WTC11 (cell line): ENCODE measurements around the gene CRBN. TPM values are rescaled to one million over a fixed set of nuclear protein-coding genes. Genes with fewer than 3 reads are reported as not detected.

Experiments
- ATAC-seq: fragments of 200-7000 bp; cut with Tn5 transposase; 2 replicates; pipeline ENCODE4 v1.10.0; 2021; ENCODE audit warnings: mild to moderate bottlenecking, moderate library complexity
- CTCF ChIA-PET: fragments of 300-600 bp; sonication (Branson Sonifier 250); formaldehyde crosslinking; loops from one replicate; lab custom pipeline; 2021; ENCODE audit warnings: antibody characterized with exemption; lab: Charles Lee
- POLR2A ChIA-PET: fragments of 350-600 bp; sonication (Branson Sonifier 250); formaldehyde crosslinking; loops from one replicate; lab custom pipeline; 2021; ENCODE audit warnings: antibody characterized with exemption; lab: Charles Lee
- DNase-seq: peaks from one replicate; pipeline ENCODE4 v3.0.0; 2021; ENCODE audit warnings: low spot score
- H3K27ac Mint-ChIP-seq: 2 replicates; pipeline ENCODE4 v1.8.0; 2021; ENCODE audit warnings: mixed read lengths
- H3K27me3 Mint-ChIP-seq: 2 replicates; pipeline ENCODE4 v1.8.0; 2021; ENCODE audit warnings: low read depth, mild to moderate bottlenecking, moderate library complexity, mixed read lengths
- H3K36me3 Mint-ChIP-seq: 2 replicates; pipeline ENCODE4 v1.8.0; 2021; ENCODE audit warnings: mixed read lengths
- H3K4me1 Mint-ChIP-seq: 2 replicates; pipeline ENCODE4 v1.8.0; 2022; ENCODE audit warnings: mixed read lengths
- H3K4me3 Mint-ChIP-seq: 2 replicates; pipeline ENCODE4 v1.8.0; 2021; ENCODE audit warnings: mild to moderate bottlenecking, moderate library complexity, mixed read lengths
- H3K9me3 Mint-ChIP-seq: 2 replicates; pipeline ENCODE4 v1.8.0; 2021; ENCODE audit warnings: mixed read lengths
- CREB1 ChIP-seq: sonication (generic); formaldehyde crosslinking; IDR thresholded peaks from 2 replicates; pipeline ENCODE4 v1.8.0; 2023; ENCODE audit warnings: mild to moderate bottlenecking, missing genetic modification reagents
- ELF4 ChIP-seq: sonication (generic); formaldehyde crosslinking; IDR thresholded peaks from 2 replicates; pipeline ENCODE4 v1.8.1; 2022; ENCODE audit warnings: low read depth, mild to moderate bottlenecking, moderate library complexity, missing genetic modification reagents
- NR1H2 ChIP-seq: sonication (generic); formaldehyde crosslinking; IDR thresholded peaks from 2 replicates; pipeline ENCODE4 v1.9.0; 2021; ENCODE audit warnings: mild to moderate bottlenecking, moderate library complexity, missing genetic modification reagents
- ZNF396 ChIP-seq: fragments of 250-450 bp; sonication (Bioruptor Pico); IDR thresholded peaks from 2 replicates; pipeline ENCODE4 v1.8.0; 2021; ENCODE audit warnings: mild to moderate bottlenecking, moderate library complexity, borderline replicate concordance
- ZNF671 ChIP-seq: fragments of 250-450 bp; sonication (Bioruptor Pico); IDR thresholded peaks from 2 replicates; pipeline ENCODE4 v1.8.0; 2021; ENCODE audit warnings: mild to moderate bottlenecking
- total RNA-seq: library from RNA; stranded (reverse); gene quantifications from 3 replicates; pipeline ENCODE4 v1.2.3, GENCODE V29; 2021
- TF ChIP-seq, protein P1 (sequence below): sonication (generic); formaldehyde crosslinking; IDR thresholded peaks from 2 replicates; pipeline ENCODE4 v1.8.1; 2022; ENCODE audit warnings: mild to moderate bottlenecking, missing genetic modification reagents, moderate library complexity, borderline replicate concordance
- TF ChIP-seq, protein P2 (sequence below): sonication (generic); formaldehyde crosslinking; IDR thresholded peaks from 2 replicates; pipeline ENCODE4 v1.8.0; 2022; ENCODE audit warnings: mild to moderate bottlenecking, missing genetic modification reagents
- TF ChIP-seq, protein P3 (sequence below): sonication (generic); formaldehyde crosslinking; IDR thresholded peaks from 2 replicates; pipeline ENCODE4 v1.8.1; 2023; ENCODE audit warnings: mild to moderate bottlenecking, missing genetic modification reagents, borderline replicate concordance
- TF ChIP-seq, protein P4 (sequence below): sonication (generic); formaldehyde crosslinking; IDR thresholded peaks from 2 replicates; pipeline ENCODE4 v1.8.1; 2023; ENCODE audit warnings: mild to moderate bottlenecking, missing genetic modification reagents, moderate library complexity

CRBN gene
- total RNA-seq, 1 experiment from 2014 or later: 24.4 TPM

DNA sequence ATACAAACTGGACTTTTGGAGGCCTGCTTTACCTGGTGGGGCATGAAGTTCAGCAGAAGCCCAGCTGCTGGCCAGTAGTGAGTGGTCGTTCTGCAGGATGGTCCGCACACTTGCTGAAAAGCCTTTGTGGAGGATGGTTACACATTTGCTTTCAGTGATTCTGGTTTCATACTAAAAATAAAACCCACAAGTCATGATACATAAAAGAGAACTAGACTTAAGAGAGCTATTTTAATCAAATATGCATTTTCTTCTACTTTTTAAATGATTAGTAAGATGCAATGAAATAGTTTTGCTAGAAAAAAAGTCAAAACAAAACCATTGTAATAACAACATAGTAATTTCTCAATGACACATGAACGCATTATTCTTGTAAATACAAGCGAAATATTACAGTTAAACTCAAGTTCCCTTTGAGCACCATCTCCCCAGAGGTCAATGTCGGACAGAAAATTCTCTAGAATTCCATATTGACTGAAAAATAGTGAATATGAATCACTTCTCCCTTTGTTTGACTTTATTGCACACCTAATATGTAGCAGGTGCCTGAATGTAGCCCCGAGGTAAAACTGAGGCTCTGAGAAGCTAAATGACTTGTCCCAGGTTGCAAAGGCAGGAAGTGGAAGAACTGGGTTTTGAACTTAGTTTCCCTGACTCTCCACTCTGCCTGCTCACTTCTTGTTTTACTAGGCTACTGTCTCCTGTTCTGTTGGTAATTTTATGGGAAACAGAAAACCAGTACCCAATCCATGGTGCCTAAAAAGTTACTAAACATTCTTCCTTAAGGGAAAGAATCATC, 77.6 kb downstream of the CRBN start:
- ChIA-PET POLR2A (no interaction called here), CTCF (no interaction called here)

More for the DNA sequence above, 77.6 kb downstream of the CRBN start:
- DNase-seq (no peak), ATAC-seq (no peak)
- Mint-ChIP-seq H3K27me3 (no peaks in the 10 kb centered on the region; the same call in 1 of the 2 replicates), H3K36me3 (peaks cover 18% of the 10 kb centered on the region), H3K4me3 (no peak overlapping the region), H3K27ac (no peak overlapping the region), H3K4me1 (no peaks in the 10 kb centered on the region), H3K9me3 (peaks cover 49% of the 10 kb centered on the region)
- no peak for TF ChIP-seq NR1H2 (CRISPR knock-in tag)
- no peak for TF ChIP-seq ELF4 (CRISPR knock-in tag)
- TF ChIP-seq, protein P1, sequence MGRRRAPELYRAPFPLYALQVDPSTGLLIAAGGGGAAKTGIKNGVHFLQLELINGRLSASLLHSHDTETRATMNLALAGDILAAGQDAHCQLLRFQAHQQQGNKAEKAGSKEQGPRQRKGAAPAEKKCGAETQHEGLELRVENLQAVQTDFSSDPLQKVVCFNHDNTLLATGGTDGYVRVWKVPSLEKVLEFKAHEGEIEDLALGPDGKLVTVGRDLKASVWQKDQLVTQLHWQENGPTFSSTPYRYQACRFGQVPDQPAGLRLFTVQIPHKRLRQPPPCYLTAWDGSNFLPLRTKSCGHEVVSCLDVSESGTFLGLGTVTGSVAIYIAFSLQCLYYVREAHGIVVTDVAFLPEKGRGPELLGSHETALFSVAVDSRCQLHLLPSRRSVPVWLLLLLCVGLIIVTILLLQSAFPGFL (CRISPR knock-in tag): no peak
- TF ChIP-seq, protein P2, sequence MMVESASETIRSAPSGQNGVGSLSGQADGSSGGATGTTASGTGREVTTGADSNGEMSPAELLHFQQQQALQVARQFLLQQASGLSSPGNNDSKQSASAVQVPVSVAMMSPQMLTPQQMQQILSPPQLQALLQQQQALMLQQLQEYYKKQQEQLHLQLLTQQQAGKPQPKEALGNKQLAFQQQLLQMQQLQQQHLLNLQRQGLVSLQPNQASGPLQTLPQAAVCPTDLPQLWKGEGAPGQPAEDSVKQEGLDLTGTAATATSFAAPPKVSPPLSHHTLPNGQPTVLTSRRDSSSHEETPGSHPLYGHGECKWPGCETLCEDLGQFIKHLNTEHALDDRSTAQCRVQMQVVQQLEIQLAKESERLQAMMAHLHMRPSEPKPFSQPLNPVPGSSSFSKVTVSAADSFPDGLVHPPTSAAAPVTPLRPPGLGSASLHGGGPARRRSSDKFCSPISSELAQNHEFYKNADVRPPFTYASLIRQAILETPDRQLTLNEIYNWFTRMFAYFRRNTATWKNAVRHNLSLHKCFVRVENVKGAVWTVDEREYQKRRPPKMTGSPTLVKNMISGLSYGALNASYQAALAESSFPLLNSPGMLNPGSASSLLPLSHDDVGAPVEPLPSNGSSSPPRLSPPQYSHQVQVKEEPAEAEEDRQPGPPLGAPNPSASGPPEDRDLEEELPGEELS (CRISPR knock-in tag): no peak
- TF ChIP-seq CREB1: no peak
- no peak for TF ChIP-seq ZNF396 (CRISPR knock-in tag)
- TF ChIP-seq ZNF671 (CRISPR knock-in tag): no peak
- TF ChIP-seq, protein P3, sequence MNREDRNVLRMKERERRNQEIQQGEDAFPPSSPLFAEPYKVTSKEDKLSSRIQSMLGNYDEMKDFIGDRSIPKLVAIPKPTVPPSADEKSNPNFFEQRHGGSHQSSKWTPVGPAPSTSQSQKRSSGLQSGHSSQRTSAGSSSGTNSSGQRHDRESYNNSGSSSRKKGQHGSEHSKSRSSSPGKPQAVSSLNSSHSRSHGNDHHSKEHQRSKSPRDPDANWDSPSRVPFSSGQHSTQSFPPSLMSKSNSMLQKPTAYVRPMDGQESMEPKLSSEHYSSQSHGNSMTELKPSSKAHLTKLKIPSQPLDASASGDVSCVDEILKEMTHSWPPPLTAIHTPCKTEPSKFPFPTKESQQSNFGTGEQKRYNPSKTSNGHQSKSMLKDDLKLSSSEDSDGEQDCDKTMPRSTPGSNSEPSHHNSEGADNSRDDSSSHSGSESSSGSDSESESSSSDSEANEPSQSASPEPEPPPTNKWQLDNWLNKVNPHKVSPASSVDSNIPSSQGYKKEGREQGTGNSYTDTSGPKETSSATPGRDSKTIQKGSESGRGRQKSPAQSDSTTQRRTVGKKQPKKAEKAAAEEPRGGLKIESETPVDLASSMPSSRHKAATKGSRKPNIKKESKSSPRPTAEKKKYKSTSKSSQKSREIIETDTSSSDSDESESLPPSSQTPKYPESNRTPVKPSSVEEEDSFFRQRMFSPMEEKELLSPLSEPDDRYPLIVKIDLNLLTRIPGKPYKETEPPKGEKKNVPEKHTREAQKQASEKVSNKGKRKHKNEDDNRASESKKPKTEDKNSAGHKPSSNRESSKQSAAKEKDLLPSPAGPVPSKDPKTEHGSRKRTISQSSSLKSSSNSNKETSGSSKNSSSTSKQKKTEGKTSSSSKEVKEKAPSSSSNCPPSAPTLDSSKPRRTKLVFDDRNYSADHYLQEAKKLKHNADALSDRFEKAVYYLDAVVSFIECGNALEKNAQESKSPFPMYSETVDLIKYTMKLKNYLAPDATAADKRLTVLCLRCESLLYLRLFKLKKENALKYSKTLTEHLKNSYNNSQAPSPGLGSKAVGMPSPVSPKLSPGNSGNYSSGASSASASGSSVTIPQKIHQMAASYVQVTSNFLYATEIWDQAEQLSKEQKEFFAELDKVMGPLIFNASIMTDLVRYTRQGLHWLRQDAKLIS (CRISPR knock-in tag): no peak
- TF ChIP-seq, protein P4, sequence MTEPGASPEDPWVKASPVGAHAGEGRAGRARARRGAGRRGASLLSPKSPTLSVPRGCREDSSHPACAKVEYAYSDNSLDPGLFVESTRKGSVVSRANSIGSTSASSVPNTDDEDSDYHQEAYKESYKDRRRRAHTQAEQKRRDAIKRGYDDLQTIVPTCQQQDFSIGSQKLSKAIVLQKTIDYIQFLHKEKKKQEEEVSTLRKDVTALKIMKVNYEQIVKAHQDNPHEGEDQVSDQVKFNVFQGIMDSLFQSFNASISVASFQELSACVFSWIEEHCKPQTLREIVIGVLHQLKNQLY (CRISPR knock-in tag): no peak

Other genes starting within 250 kb of the CRBN start
- not detected in 3 replicates for gene IL5RA, start 69.3 kb downstream of the CRBN start, total RNA-seq
- gene TRNT1, start 52.8 kb downstream of the CRBN start, total RNA-seq: 17.2 to 18.8 TPM (median 17.9 TPM) in 3 replicates